HepG2 (cell line): Measurements from ENCODE around the gene ZACN. TPM values are rescaled to one million over a fixed set of nuclear protein-coding genes. Genes with fewer than 3 reads are reported as not detected.
A peak's percentile ranks its signal among the peaks of the same experiment; 100 is the strongest.

ENCODE experiments used
- ATAC-seq: fragments of 200-7000 bp; cut with Tn5 transposase; 3 replicates; pipeline ENCODE4 v1.9.1; 2020; ENCODE audit warnings: mild to moderate bottlenecking, moderate library complexity
- BruUV-seq: library from RNA; stranded (reverse); fragments of 400-500 nt; replicated peaks from 2 replicates; lab custom pipeline; 2021; lab: Mats Ljungman, UMichigan
- CTCF ChIA-PET: fragments of 300-600 bp; formaldehyde crosslinking; extraction: SDS; loops from one replicate; lab custom pipeline; 2021; ENCODE audit warnings: low total read pairs, inconsistent platforms, low intra/inter-chr PET ratio; lab: Yijun Ruan, JAX
- POLR2A ChIA-PET: fragments of 350-600 bp; sonication (Branson Sonifier 250); formaldehyde crosslinking; loops from one replicate; lab custom pipeline; 2020; ENCODE audit warnings: antibody characterized with exemption, inconsistent platforms; lab: Yijun Ruan, JAX
- DNase-seq: peaks from one replicate; pipeline ENCODE4 v3.0.0-alpha.2; 2015; ENCODE audit warnings: low spot score
- FAIRE-seq: peaks from 3 replicates; lab custom pipeline; 2011; peaks lifted over from hg19 to GRCh38; lab: Jason Lieb, UNC
- H2AFZ ChIP-seq: one replicate; pipeline ENCODE4 v1.6.1; 2011; ENCODE audit warnings: low read length, inconsistent platforms
- H3K27ac ChIP-seq: fragments of 300-600 bp; 3 replicates; pipeline ENCODE4 v1.8.0; 2011; ENCODE audit warnings: mixed run types, mild to moderate bottlenecking, mixed read lengths, low read length, inconsistent platforms; ENCODE audit not compliant: insufficient read depth; ENCODE audit errors: extremely low read length
- H3K27me3 ChIP-seq, 2 experiments: fragments of 200-600 bp in 1 of 2; 2 replicates in 1 of 2; 3 replicates in 1 of 2; pipeline versions ENCODE4 v1.6.0 to v1.8.0; 2011; ENCODE audit warnings: low read length in 2 of 2, mild to moderate bottlenecking in 2 of 2, moderate library complexity in 2 of 2, inconsistent platforms in 1 of 2; ENCODE audit not compliant: insufficient read depth in 2 of 2, control insufficient read depth in 1 of 2
- H3K36me3 ChIP-seq, 2 experiments: fragments of 200-600 bp in 1 of 2; replicated peaks in 1 of 2; 2 replicates in 1 of 2; 3 replicates in 1 of 2; pipeline versions ENCODE4 v1.5.1 to v1.8.0; 2011; ENCODE audit warnings: low read length in 2 of 2, inconsistent platforms in 1 of 2; ENCODE audit not compliant: insufficient read depth in 2 of 2, control insufficient read depth in 1 of 2
- H3K4me1 ChIP-seq: 2 replicates; pipeline ENCODE4 v1.5.1; 2012; ENCODE audit warnings: low read length, inconsistent platforms; ENCODE audit not compliant: insufficient read depth
- H3K4me2 ChIP-seq: 2 replicates; pipeline ENCODE4 v1.6.0; 2011; ENCODE audit warnings: low read depth, low read length, inconsistent platforms
- H3K4me3 ChIP-seq, 3 experiments: fragments of 200-600 bp in 1 of 3; sonication (generic), shearing (Covaris generic) in 1 of 3; replicated peaks in 1 of 3; 2 replicates each; pipeline ENCODE4 v1.5.1; 2011 to 2016; ENCODE audit warnings: low read length in 3 of 3, inconsistent platforms in 2 of 3, low read depth in 2 of 3, mild to moderate bottlenecking in 2 of 3, control low read depth in 1 of 3, mixed read lengths in 1 of 3; ENCODE audit not compliant: insufficient read depth in 1 of 3
- H3K79me2 ChIP-seq: one replicate; pipeline ENCODE4 v1.6.1; 2011; ENCODE audit warnings: low read length, inconsistent platforms; ENCODE audit not compliant: insufficient read depth
- H3K9ac ChIP-seq: 2 replicates; pipeline ENCODE4 v1.6.0; 2011; ENCODE audit warnings: mild to moderate bottlenecking, low read depth, low read length, inconsistent platforms; ENCODE audit not compliant: insufficient read depth
- H3K9me3 ChIP-seq: 2 replicates; pipeline ENCODE4 v1.5.1; 2012; ENCODE audit warnings: mild to moderate bottlenecking, low read length
- H4K20me1 ChIP-seq: 2 replicates; pipeline ENCODE4 v1.6.0; 2011; ENCODE audit warnings: inconsistent platforms, mild to moderate bottlenecking, low read length, moderate library complexity; ENCODE audit not compliant: insufficient read depth
- AGO2 ChIP-seq: fragments of 200-400 bp; formaldehyde crosslinking; optimal IDR thresholded peaks from 2 replicates; pipeline ENCODE3; 2017; ENCODE audit warnings: mild to moderate bottlenecking, low read depth, low read length, moderate library complexity
- ARNTL ChIP-seq: sonication (generic); formaldehyde crosslinking; IDR thresholded peaks from 2 replicates; pipeline ENCODE4 v1.4.0; 2020; ENCODE audit warnings: mild to moderate bottlenecking, missing genetic modification reagents
- DRAP1 ChIP-seq: IDR thresholded peaks from 2 replicates; pipeline ENCODE4 v1.6.1; 2016; ENCODE audit warnings: missing genetic modification reagents, missing compliant biosample characterization
- HNRNPL ChIP-seq: fragments of 200-400 bp; formaldehyde crosslinking; IDR thresholded peaks from 2 replicates; pipeline ENCODE4 v1.6.1; 2017; ENCODE audit warnings: mild to moderate bottlenecking, low read depth, low read length
- KDM1A ChIP-seq: IDR thresholded peaks from 2 replicates; pipeline ENCODE4 v1.6.1; 2016; ENCODE audit warnings: missing compliant biosample characterization
- MTA1 ChIP-seq: sonication (generic); formaldehyde crosslinking; IDR thresholded peaks from 2 replicates; pipeline ENCODE4 v1.4.0; 2020; ENCODE audit warnings: missing genetic modification reagents, mild to moderate bottlenecking, borderline replicate concordance
- PATZ1 ChIP-seq: sonication (generic); formaldehyde crosslinking; IDR thresholded peaks from 2 replicates; pipeline ENCODE4 v1.4.0; 2020; ENCODE audit warnings: missing genetic modification reagents
- RFX5 ChIP-seq: IDR thresholded peaks from 2 replicates; pipeline ENCODE4 v1.6.1; 2011; ENCODE audit warnings: low read depth, low read length, improper control_type of control experiment
- TRIM24 ChIP-seq: sonication (generic); formaldehyde crosslinking; IDR thresholded peaks from 2 replicates; pipeline ENCODE4 v1.8.0; 2022; ENCODE audit warnings: mild to moderate bottlenecking, missing genetic modification reagents
- ZBTB20 ChIP-seq: sonication (generic); formaldehyde crosslinking; IDR thresholded peaks from 2 replicates; pipeline ENCODE4 v1.8.1; 2023; ENCODE audit warnings: missing genetic modification reagents, low read depth, mild to moderate bottlenecking, borderline replicate concordance
- ZFP62 ChIP-seq: sonication (generic); formaldehyde crosslinking; IDR thresholded peaks from 2 replicates; pipeline ENCODE4 v1.4.0; 2020; ENCODE audit warnings: missing genetic modification reagents
- ZNF101 ChIP-seq: sonication (generic); formaldehyde crosslinking; IDR thresholded peaks from 2 replicates; pipeline ENCODE4 v1.4.0; 2020; ENCODE audit warnings: mild to moderate bottlenecking, low read depth, missing genetic modification reagents, borderline replicate concordance
- ZNF576 ChIP-seq: sonication (generic); formaldehyde crosslinking; IDR thresholded peaks from 2 replicates; pipeline ENCODE4 v1.4.0; 2020; ENCODE audit warnings: mild to moderate bottlenecking, missing genetic modification reagents
- ZNF687 ChIP-seq: sonication (generic); formaldehyde crosslinking; IDR thresholded peaks from 2 replicates; pipeline ENCODE4 v1.5.1; 2020; ENCODE audit warnings: mild to moderate bottlenecking, missing genetic modification reagents, moderate library complexity
- ZNF891 ChIP-seq: sonication (generic); formaldehyde crosslinking; IDR thresholded peaks from 2 replicates; pipeline ENCODE4 v1.5.0; 2020; ENCODE audit warnings: mild to moderate bottlenecking, missing genetic modification reagents
- WGBS: methylation state at CpG from one replicate; pipeline ENCODE4 v1.1.6; 2017; ENCODE audit warnings: low lambda C conversion rate; 5-methylcytosine and 5-hydroxymethylcytosine counted together
- in situ Hi-C: cut with HindIII; loops from 2 replicates; pipeline ENCODE4 v1.10.0; 2017; ENCODE audit warnings: low pct_unique_long_range_greater_than_20kb; ENCODE audit not compliant: extremely low pct_ligation_motif_present
- intact Hi-C: fragments of 100-400 bp; cut with micrococcal nuclease; formaldehyde crosslinking; loops from one replicate; pipeline ENCODE4 v1.10.0; 2022; ENCODE audit not compliant: unreplicated experiment
- polyA plus RNA-seq, 8 experiments: library from polyadenylated mRNA; depleted of rRNA in 3 of 8; stranded (reverse) in 7 of 8; unstranded in 1 of 8; fragments of >200 nt; fragmentation: Illumina TruSeq in 4 of 8; extraction: Trizol in 4 of 8; gene quantifications; 2 replicates each; pipeline versions ENCODE4 v1.2.1 to v1.2.3, GENCODE V29; 2011 to 2016; ENCODE audit warnings: low read depth in 4 of 8, missing spikeins in 1 of 8, mixed read lengths in 1 of 8; ENCODE audit not compliant: insufficient read depth in 1 of 8
- total RNA-seq, 5 experiments: library from RNA; depleted of rRNA; stranded (reverse); fragments of >200 nt; fragmentation: Illumina TruSeq; extraction: Trizol; gene quantifications; 2 replicates each; pipeline ENCODE4 v1.2.3, GENCODE V29; 2016; ENCODE audit warnings: low read depth in 1 of 5

Gene ZACN
- total and polyA plus RNA-seq, 2 of the 13 experiments (the other 11 are each of a cell fraction or from before 2014, with no cell fraction given) = 0.11 to 0.15 TPM

- Histone ChIP-seq H2AFZ (no peak overlapping the region), H3K36me3 (no peaks in the 10 kb centered on the region), H3K27me3 (peaks cover 24 to 57% of the 10 kb centered on the region in 2 experiments; a peak in 4 of 5 replicates), H4K20me1 (peaks cover 10% of the 10 kb centered on the region; the same call in 1 of the 2 replicates), H3K4me1 (peaks cover 45% of the 10 kb centered on the region), H3K4me2 (peak overlapping the region; percentile 10; the same call in 1 of the 2 replicates), H3K27ac (no peak overlapping the region), H3K9ac (no peak overlapping the region), H3K9me3 (no peaks in the 10 kb centered on the region), H3K4me3 (no peak overlapping the region; a peak in 1 of 6 replicates), H3K79me2 (peaks cover 9% of the 10 kb centered on the region)
- in situ Hi-C loops = no loop called here
- 32% methylated on average over 39 of the region's 41 CpGs for WGBS
- DNase-seq (no peak), ATAC-seq (no peak), FAIRE-seq (no peak)
- no TSS peak for BruUV-seq
- ChIA-PET POLR2A (interaction anchor here (1.2 to 1.5 kb wide), 2 partner anchors 28 to 296 kb away, joined by 3 to 5 read pairs; partner anchors contain the start of gene EXOC7), CTCF (no interaction called here)
- TF ChIP-seq TRIM24 (CRISPR knock-in tag) (no peak), AGO2 (peak; percentile 33), ARNTL (CRISPR knock-in tag) (no peak), PATZ1 (CRISPR knock-in tag) (peak; percentile 13; the same call in 1 of the 2 replicates), ZNF101 (CRISPR knock-in tag) (no peak), HNRNPL (0 out of 2 replicates have a peak, but pooled peaks have one; percentile 33), ZNF576 (CRISPR knock-in tag) (0 out of 2 replicates have a peak, but pooled peaks have one; percentile 29), ZNF891 (no peak), ZFP62 (CRISPR knock-in tag) (no peak), DRAP1 (CRISPR knock-in tag) (no peak), ZBTB20 (no peak), KDM1A (CRISPR knock-in tag) (no peak), MTA1 (CRISPR knock-in tag) (0 out of 2 replicates have a peak, but pooled peaks have one; percentile 4), RFX5 (no peak), ZNF687 (CRISPR knock-in tag) (peak; percentile 26; the same call in 1 of the 2 replicates)
- intact Hi-C loops = no loop called here
Measured at GRCh38 chr17:76076146-76076764, 2.7 kb upstream of the ZACN start.
